K562 (cell line): ENCODE measurements around the gene ANO7.

Experiments
- KLF16 ChIP-seq: IDR thresholded peaks from 2 replicates; pipeline ENCODE4 v1.6.1; 2016; ENCODE audit warnings: antibody characterized with exemption
- MEF2A ChIP-seq: IDR thresholded peaks from 2 replicates; pipeline ENCODE4 v1.6.1; 2011; ENCODE audit warnings: low read depth, mild to moderate bottlenecking, low read length, moderate library complexity; ENCODE audit not compliant: control insufficient read depth
- POLR2A ChIP-seq: fragments of 450-650 bp; conservative IDR thresholded peaks from 2 replicates; pipeline ENCODE4 v1.6.1; 2016
- SIN3A ChIP-seq, 2 experiments: fragments of 150-350 bp in 1 of 2; IDR thresholded peaks; 2 replicates each; pipeline ENCODE4 v1.6.1; 2011 to 2016; ENCODE audit warnings: borderline replicate concordance in 2 of 2, low read depth in 2 of 2, low read length in 2 of 2, mild to moderate bottlenecking in 2 of 2, moderate library complexity in 2 of 2; ENCODE audit not compliant: control insufficient read depth in 1 of 2
- SMARCA5 ChIP-seq: fragments of 450-650 bp; IDR thresholded peaks from 2 replicates; pipeline ENCODE4 v1.6.1; 2016
- STAG1 ChIP-seq: sonication (generic); formaldehyde crosslinking; IDR thresholded peaks from 2 replicates; pipeline ENCODE4 v1.5.0; 2020; ENCODE audit warnings: missing genetic modification reagents, borderline replicate concordance
- ZNF124 ChIP-seq: sonication (generic); formaldehyde crosslinking; IDR thresholded peaks from 2 replicates; pipeline ENCODE4 v1.8.1; 2022; ENCODE audit warnings: missing genetic modification reagents

GRCh38 chr2:241260911-241261310, 72.4 kb downstream of the ANO7 start:
- no peak for TF ChIP-seq KLF16
- no peak for TF ChIP-seq STAG1 (CRISPR knock-in tag)
- no peak for TF ChIP-seq MEF2A
- no peak for TF ChIP-seq SMARCA5
- TF ChIP-seq SIN3A (IDR thresholded peaks at IDR 0.05; ENCODE audit: borderline replicate concordance in 2 of 2, control insufficient read depth in 1 of 2, low read depth in 2 of 2, low read length in 2 of 2), result no peak
- no peak for TF ChIP-seq POLR2A
- no peak for TF ChIP-seq ZNF124 (CRISPR knock-in tag)
